22Rv1 (cell line): ENCODE results near the gene RNF115.
"Not testable (repeated sequence)": the region's sequence is repeated elsewhere in the genome, so short reads cannot be mapped to it uniquely, and the experiment has no call there.

Experiments
- CTCF ChIP-seq: fragments of 450-650 bp; IDR thresholded peaks from 2 replicates; pipeline ENCODE4 v1.5.1; 2017; ENCODE audit warnings: mild to moderate bottlenecking
- ZFX ChIP-seq: fragments of 450-650 bp; IDR thresholded peaks from 2 replicates; pipeline ENCODE4 v1.6.1; 2017; ENCODE audit warnings: antibody characterized with exemption, borderline replicate concordance

GRCh38 chr1:145764231-145764940, 59.5 kb downstream of the RNF115 start:
- not testable (repeated sequence) for TF ChIP-seq CTCF, ZFX
